Dermis microvascular lymphatic vessel endothelial cell (primary cell): ENCODE results near the gene B9D1. TPM values are rescaled to one million over a fixed set of nuclear protein-coding genes. Genes with fewer than 3 reads are reported as not detected.
A peak's percentile ranks its signal among the peaks of the same experiment; 100 is the strongest.

Source experiments
- DNase-seq, 2 donors: peaks; one replicate each; pipeline versions ENCODE4 v3.0.0 to v3.0.0-alpha.2; 2010; ENCODE audit warnings: low read depth in 2 of 2
- total RNA-seq: library from RNA; depleted of rRNA; stranded (reverse); fragments of >200 nt; gene quantifications from 2 replicates; pipeline ENCODE4 v1.2.1, GENCODE V29; 2014

The B9D1 gene
- 13.8 and 17.2 TPM in 2 replicates for total RNA-seq

- DNase-seq = peak; percentile 79 to 90
Measured at GRCh38 chr17:19362277-19363113, at the start of gene B9D1. Gene B9D1 (minus strand): TSS chr17:19362723. CDS start chr17:19362569, 154 bp downstream.

- no peak for DNase-seq
Measured at GRCh38 chr17:19411631-19412030, 49.1 kb upstream of the B9D1 start.

GRCh38 chr17:19410875-19411620 is 48.5 kb upstream of the B9D1 start, which contains the start of gene RNF112:
Gene RNF112 (plus strand): TSS chr17:19411232. CDS start chr17:19411409, 177 bp downstream.
- no peak for DNase-seq

GRCh38 chr17:19410091-19410490 is 47.6 kb upstream of the B9D1 start:
- no peak for DNase-seq

- DNase-seq = no peak
Measured at GRCh38 chr17:19409509-19409908, 47.0 kb upstream of the B9D1 start.

GRCh38 chr17:19409066-19409465 is 46.5 kb upstream of the B9D1 start:
- no peak for DNase-seq

GRCh38 chr17:19408346-19408710 is 45.8 kb upstream of the B9D1 start:
- DNase-seq = no peak

- DNase-seq = no peak
Measured at GRCh38 chr17:19407601-19408345, 45.2 kb upstream of the B9D1 start.

- no peak for DNase-seq
Measured at GRCh38 chr17:19405114-19405513, 42.6 kb upstream of the B9D1 start.

- no peak for DNase-seq
Measured at GRCh38 chr17:19404264-19404663, 41.7 kb upstream of the B9D1 start.

- DNase-seq = no peak
Measured at GRCh38 chr17:19403021-19403420, 40.5 kb upstream of the B9D1 start.

GRCh38 chr17:19402171-19402570 is 39.6 kb upstream of the B9D1 start:
- no peak for DNase-seq

GRCh38 chr17:19401321-19402010 is 38.9 kb upstream of the B9D1 start:
- DNase-seq = no peak

- no peak for DNase-seq
Measured at GRCh38 chr17:19399750-19400450, 37.4 kb upstream of the B9D1 start.

- peak; percentile 93 to 99 for DNase-seq
Measured at GRCh38 chr17:19398301-19399181, 36.0 kb upstream of the B9D1 start.

- DNase-seq = peak; percentile 58 to 72
Measured at GRCh38 chr17:19397556-19398041, 35.1 kb upstream of the B9D1 start.

GRCh38 chr17:19392303-19392702 is 29.8 kb upstream of the B9D1 start:
- DNase-seq = no peak

GRCh38 chr17:19391432-19391831 is 28.9 kb upstream of the B9D1 start:
- DNase-seq = no peak

- DNase-seq = no peak
Measured at GRCh38 chr17:19390951-19391350, 28.4 kb upstream of the B9D1 start.
